ENCODE results near the gene DGCR2.

The DGCR2 gene

DNA sequence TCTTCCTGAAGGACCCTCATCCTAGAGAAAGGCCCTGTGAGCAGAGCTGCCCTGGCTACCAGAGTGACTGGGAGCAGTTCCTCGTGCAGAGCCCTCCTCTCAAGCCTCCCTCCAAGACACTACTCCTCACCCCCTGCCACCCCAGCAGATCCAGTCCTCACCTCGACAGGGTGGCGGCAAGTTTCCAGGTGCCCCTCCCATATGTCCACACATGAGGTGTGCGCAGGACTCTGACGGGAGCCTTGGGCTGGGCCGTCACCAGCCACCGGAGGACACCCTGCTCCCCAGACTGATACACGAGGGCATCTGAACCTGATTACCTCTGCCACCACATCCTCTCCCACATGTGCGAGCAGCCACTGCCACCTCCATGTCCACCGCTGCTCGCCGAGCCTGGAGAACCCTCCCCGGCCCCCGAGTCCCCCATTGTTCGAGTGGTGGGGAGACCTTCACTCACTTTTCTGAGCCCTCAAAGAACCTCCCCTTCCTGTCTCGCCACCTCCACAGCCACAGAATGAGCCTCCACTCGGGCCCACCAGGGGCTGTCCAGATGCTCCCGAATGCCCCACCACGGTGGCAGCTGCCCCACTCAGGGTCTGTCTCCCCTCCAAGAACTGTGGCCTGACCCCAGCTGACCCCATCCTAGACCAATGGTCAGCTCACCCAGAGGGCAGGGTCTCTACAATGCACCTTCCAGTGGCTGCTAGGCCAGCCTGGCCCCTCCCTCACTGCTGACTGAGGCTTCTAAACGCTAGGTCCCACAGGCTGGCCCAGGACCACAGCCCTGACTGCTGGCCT lies 62.5 kb downstream of the DGCR2 start:
- no peak overlapping the region for H3K4me2 ChIP-seq (ENCODE audit: low read length)
- H3K4me1 ChIP-seq (ENCODE audit: low read length), result no peaks in the 10 kb centered on the region
- H3K27ac ChIP-seq (ENCODE audit: low read length), result no peak overlapping the region
- H3K36me3 ChIP-seq (replicated peaks; ENCODE audit: low read depth, low read length), result peaks cover 20% of the 10 kb centered on the region
- H4K20me1 ChIP-seq (ENCODE audit: insufficient read depth, low read length), result no peaks in the 10 kb centered on the region
- no peaks in the 10 kb centered on the region for H3K9me3 ChIP-seq (ENCODE audit: insufficient read depth, low read length)
- H3K79me2 ChIP-seq (ENCODE audit: low read length), result no peaks in the 10 kb centered on the region
- no peak overlapping the region for H3K4me3 ChIP-seq (ENCODE audit: low read length)
- H3K27me3 ChIP-seq (ENCODE audit: low read depth, low read length), result no peaks in the 10 kb centered on the region
- no peak overlapping the region for H3K9ac ChIP-seq (ENCODE audit: low read length)
- H2AFZ ChIP-seq (ENCODE audit: low read depth, low read length), result no peak overlapping the region
- TF ChIP-seq CTCF (IDR thresholded peaks at IDR 0.05; ENCODE audit: low read depth, low read length) (no peak), EZH2phosphoT487 (IDR thresholded peaks at IDR 0.05; ENCODE audit: low read depth) (no peak)

- no peak overlapping the region for H3K4me3 ChIP-seq (ENCODE audit: low read length)
- no peaks in the 10 kb centered on the region for H3K27me3 ChIP-seq (ENCODE audit: low read depth, low read length)
- H3K79me2 ChIP-seq (ENCODE audit: low read length), result no peaks in the 10 kb centered on the region
- no peak overlapping the region for H3K9ac ChIP-seq (ENCODE audit: low read length)
- no peak overlapping the region for H3K27ac ChIP-seq (ENCODE audit: low read length)
- H2AFZ ChIP-seq (ENCODE audit: low read depth, low read length), result no peak overlapping the region
- no peaks in the 10 kb centered on the region for H3K4me1 ChIP-seq (ENCODE audit: low read length)
- no peak for TF ChIP-seq EZH2phosphoT487 (IDR thresholded peaks at IDR 0.05; ENCODE audit: low read depth)
- TF ChIP-seq CTCF (IDR thresholded peaks at IDR 0.05; ENCODE audit: low read depth, low read length), result no peak
- H3K36me3 ChIP-seq (replicated peaks; ENCODE audit: low read depth, low read length), result peaks cover 17% of the 10 kb centered on the region
- H3K9me3 ChIP-seq (ENCODE audit: insufficient read depth, low read length), result no peaks in the 10 kb centered on the region
- H3K4me2 ChIP-seq (ENCODE audit: low read length), result no peak overlapping the region
- H4K20me1 ChIP-seq (ENCODE audit: insufficient read depth, low read length), result no peaks in the 10 kb centered on the region; the same call in 1 of the 2 replicates
Observed at GRCh38 chr22:19058713-19059451, 63.3 kb downstream of the DGCR2 start.

DNA sequence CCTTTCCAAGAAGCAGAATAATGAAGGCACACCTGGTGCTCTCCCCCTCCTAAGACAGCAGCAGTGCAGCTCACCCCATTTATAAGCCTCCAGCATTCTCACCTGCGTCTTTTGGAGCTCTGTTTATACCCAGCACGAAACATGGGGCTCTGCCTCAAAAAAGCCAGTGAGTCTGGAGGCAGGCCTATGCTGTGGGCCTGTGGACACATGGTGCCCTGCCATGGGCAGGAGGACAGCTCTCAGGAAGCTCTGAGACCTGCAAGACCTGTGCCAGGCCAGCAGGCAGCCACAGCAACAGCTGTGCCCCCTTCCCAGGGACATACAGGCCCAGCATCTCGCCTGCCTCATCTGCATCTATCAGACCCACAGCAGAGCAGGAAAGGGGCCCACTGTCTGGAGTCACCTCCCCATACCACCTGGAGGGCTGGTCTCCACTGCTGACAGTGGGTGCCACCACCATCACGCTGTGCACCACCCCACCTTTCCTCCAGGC lies 64.2 kb downstream of the DGCR2 start:
- no peaks in the 10 kb centered on the region for H3K4me1 ChIP-seq (ENCODE audit: low read length)
- no peaks in the 10 kb centered on the region; the same call in 1 of the 2 replicates for H4K20me1 ChIP-seq (ENCODE audit: insufficient read depth, low read length)
- no peak overlapping the region for H3K9ac ChIP-seq (ENCODE audit: low read length)
- H3K36me3 ChIP-seq (replicated peaks; ENCODE audit: low read depth, low read length), result peaks cover 17% of the 10 kb centered on the region
- H3K79me2 ChIP-seq (ENCODE audit: low read length), result no peaks in the 10 kb centered on the region
- no peak overlapping the region for H3K4me2 ChIP-seq (ENCODE audit: low read length)
- H3K9me3 ChIP-seq (ENCODE audit: insufficient read depth, low read length), result no peaks in the 10 kb centered on the region
- no peak overlapping the region for H3K27ac ChIP-seq (ENCODE audit: low read length)
- H3K27me3 ChIP-seq (ENCODE audit: low read depth, low read length), result no peaks in the 10 kb centered on the region
- TF ChIP-seq EZH2phosphoT487 (IDR thresholded peaks at IDR 0.05; ENCODE audit: low read depth) (no peak), CTCF (IDR thresholded peaks at IDR 0.05; ENCODE audit: low read depth, low read length) (no peak)
- H2AFZ ChIP-seq (ENCODE audit: low read depth, low read length), result no peak overlapping the region
- no peak overlapping the region for H3K4me3 ChIP-seq (ENCODE audit: low read length)

GRCh38 chr22:19057539-19057938 lies 64.7 kb downstream of the DGCR2 start:
- Histone ChIP-seq H3K4me3 (ENCODE audit: low read length) (no peak overlapping the region), H3K79me2 (ENCODE audit: low read length) (no peaks in the 10 kb centered on the region), H2AFZ (ENCODE audit: low read depth, low read length) (no peak overlapping the region), H3K27me3 (ENCODE audit: low read depth, low read length) (no peaks in the 10 kb centered on the region), H3K36me3 (replicated peaks; ENCODE audit: low read depth, low read length) (peaks cover 20% of the 10 kb centered on the region), H3K9me3 (ENCODE audit: insufficient read depth, low read length) (no peaks in the 10 kb centered on the region), H3K9ac (ENCODE audit: low read length) (no peak overlapping the region), H4K20me1 (ENCODE audit: insufficient read depth, low read length) (no peaks in the 10 kb centered on the region; the same call in 1 of the 2 replicates), H3K4me1 (ENCODE audit: low read length) (no peaks in the 10 kb centered on the region), H3K27ac (ENCODE audit: low read length) (no peak overlapping the region), H3K4me2 (ENCODE audit: low read length) (no peak overlapping the region)
- TF ChIP-seq EZH2phosphoT487 (IDR thresholded peaks at IDR 0.05; ENCODE audit: low read depth), result no peak
- no peak for TF ChIP-seq CTCF (IDR thresholded peaks at IDR 0.05; ENCODE audit: low read depth, low read length)

Measured in OCI-LY3 (cell line).